22Rv1 (cell line): Measurements from ENCODE around the gene MAGI2.
A peak's percentile ranks its signal among the peaks of the same experiment; 100 is the strongest.

Source experiments
- H3K27ac ChIP-seq: fragments of 450-650 bp; 2 replicates; pipeline ENCODE4 v1.5.1; 2017
- CTCF ChIP-seq: fragments of 450-650 bp; IDR thresholded peaks from 2 replicates; pipeline ENCODE4 v1.5.1; 2017; ENCODE audit warnings: mild to moderate bottlenecking
- ZFX ChIP-seq: fragments of 450-650 bp; IDR thresholded peaks from 2 replicates; pipeline ENCODE4 v1.6.1; 2017; ENCODE audit warnings: antibody characterized with exemption, borderline replicate concordance

The MAGI2 gene

GRCh38 chr7:79182283-79182682 lies 271.2 kb downstream of the MAGI2 start:
- no peak overlapping the region for H3K27ac ChIP-seq
- TF ChIP-seq ZFX: no peak
- no peak for TF ChIP-seq CTCF

- no peak overlapping the region for H3K27ac ChIP-seq
- TF ChIP-seq ZFX: no peak
- TF ChIP-seq CTCF: no peak
These were observed 272.9 kb downstream of the MAGI2 start for GRCh38 chr7:79180533-79180932.

- peak; percentile 89 for TF ChIP-seq CTCF
- no peak for TF ChIP-seq ZFX
- H3K27ac ChIP-seq: no peak overlapping the region
These were observed 276.5 kb downstream of the MAGI2 start for GRCh38 chr7:79176859-79177477.

GRCh38 chr7:79175374-79175773 lies 278.1 kb downstream of the MAGI2 start:
- no peak overlapping the region for H3K27ac ChIP-seq
- TF ChIP-seq ZFX (no peak), CTCF (no peak)

- TF ChIP-seq ZFX (no peak), CTCF (no peak)
- no peak overlapping the region for H3K27ac ChIP-seq
These were observed 288.2 kb downstream of the MAGI2 start for GRCh38 chr7:79165225-79165624.

- TF ChIP-seq ZFX: no peak
- TF ChIP-seq CTCF: no peak
- no peak overlapping the region for H3K27ac ChIP-seq
These were observed 294.3 kb downstream of the MAGI2 start for GRCh38 chr7:79159040-79159664.

- H3K27ac ChIP-seq: no peak overlapping the region
- no peak for TF ChIP-seq ZFX
- TF ChIP-seq CTCF: no peak
These were observed 296.2 kb downstream of the MAGI2 start for GRCh38 chr7:79157281-79157680.
